Measurements from ENCODE around the gene EXT2. TPM values are rescaled to one million over a fixed set of nuclear protein-coding genes. Genes with fewer than 3 reads are reported as not detected.

Gene EXT2
- total RNA-seq, 1 donor = 174 TPM

GRCh38 chr11:44247508-44247907 lies 152.0 kb downstream of the EXT2 start:
- no peak overlapping the region for H3K4me2 ChIP-seq (ENCODE audit: insufficient read depth, low read length)
- no peak overlapping the region for H3K4me3 ChIP-seq (ENCODE audit: insufficient read depth, low read length)
- H3K79me2 ChIP-seq (ENCODE audit: insufficient read depth, low read length) = no peaks in the 10 kb centered on the region
- H3K4me1 ChIP-seq (ENCODE audit: insufficient read depth, low read length) = peaks cover 50% of the 10 kb centered on the region
- no peak for DNase-seq (ENCODE audit: insufficient read length, low spot score, missing footprints)
- TF ChIP-seq CTCF (IDR thresholded peaks at IDR 0.05; ENCODE audit: extremely low read depth, low read depth, low read length) = no peak
- no peaks in the 10 kb centered on the region for H3K9me3 ChIP-seq (ENCODE audit: low read depth, low read length)
- H3K36me3 ChIP-seq (ENCODE audit: insufficient read depth, low read length) = no peaks in the 10 kb centered on the region
- H3K27ac ChIP-seq (ENCODE audit: low read depth, low read length) = no peak overlapping the region
- no peaks in the 10 kb centered on the region for H3K27me3 ChIP-seq (ENCODE audit: insufficient read depth, low read length)
- no peaks in the 10 kb centered on the region for H4K20me1 ChIP-seq (ENCODE audit: insufficient read depth, low read length)
- no peak overlapping the region for H2AFZ ChIP-seq (ENCODE audit: low read length)

GRCh38 chr11:44248109-44248508 lies 152.6 kb downstream of the EXT2 start:
- Histone ChIP-seq H4K20me1 (ENCODE audit: insufficient read depth, low read length) (no peaks in the 10 kb centered on the region), H3K79me2 (ENCODE audit: insufficient read depth, low read length) (no peaks in the 10 kb centered on the region), H3K4me2 (ENCODE audit: insufficient read depth, low read length) (no peak overlapping the region), H3K4me1 (ENCODE audit: insufficient read depth, low read length) (peaks cover 44% of the 10 kb centered on the region), H2AFZ (ENCODE audit: low read length) (no peak overlapping the region), H3K4me3 (ENCODE audit: insufficient read depth, low read length) (no peak overlapping the region), H3K36me3 (ENCODE audit: insufficient read depth, low read length) (no peaks in the 10 kb centered on the region), H3K27ac (ENCODE audit: low read depth, low read length) (no peak overlapping the region), H3K9me3 (ENCODE audit: low read depth, low read length) (no peaks in the 10 kb centered on the region), H3K27me3 (ENCODE audit: insufficient read depth, low read length) (no peaks in the 10 kb centered on the region)
- no peak for TF ChIP-seq CTCF (IDR thresholded peaks at IDR 0.05; ENCODE audit: extremely low read depth, low read depth, low read length)
- DNase-seq (ENCODE audit: insufficient read length, low spot score, missing footprints) = no peak

GRCh38 chr11:44250421-44250820 lies 154.9 kb downstream of the EXT2 start:
- no peak overlapping the region for H3K4me3 ChIP-seq (ENCODE audit: insufficient read depth, low read length)
- H3K27ac ChIP-seq (ENCODE audit: low read depth, low read length) = no peak overlapping the region
- no peaks in the 10 kb centered on the region for H3K36me3 ChIP-seq (ENCODE audit: insufficient read depth, low read length)
- peaks cover 21% of the 10 kb centered on the region for H3K4me1 ChIP-seq (ENCODE audit: insufficient read depth, low read length)
- no peak for TF ChIP-seq CTCF (IDR thresholded peaks at IDR 0.05; ENCODE audit: extremely low read depth, low read depth, low read length)
- H3K27me3 ChIP-seq (ENCODE audit: insufficient read depth, low read length) = no peaks in the 10 kb centered on the region
- H3K9me3 ChIP-seq (ENCODE audit: low read depth, low read length) = no peaks in the 10 kb centered on the region
- no peaks in the 10 kb centered on the region for H4K20me1 ChIP-seq (ENCODE audit: insufficient read depth, low read length)
- H2AFZ ChIP-seq (ENCODE audit: low read length) = no peak overlapping the region
- no peaks in the 10 kb centered on the region for H3K79me2 ChIP-seq (ENCODE audit: insufficient read depth, low read length)
- no peak for DNase-seq (ENCODE audit: insufficient read length, low spot score, missing footprints)
- H3K4me2 ChIP-seq (ENCODE audit: insufficient read depth, low read length) = no peak overlapping the region

- Histone ChIP-seq H4K20me1 (ENCODE audit: insufficient read depth, low read length) (no peaks in the 10 kb centered on the region), H3K4me2 (ENCODE audit: insufficient read depth, low read length) (no peak overlapping the region), H2AFZ (ENCODE audit: low read length) (no peak overlapping the region), H3K27me3 (ENCODE audit: insufficient read depth, low read length) (no peaks in the 10 kb centered on the region), H3K4me3 (ENCODE audit: insufficient read depth, low read length) (no peak overlapping the region), H3K36me3 (ENCODE audit: insufficient read depth, low read length) (no peaks in the 10 kb centered on the region), H3K79me2 (ENCODE audit: insufficient read depth, low read length) (no peaks in the 10 kb centered on the region), H3K4me1 (ENCODE audit: insufficient read depth, low read length) (peaks cover 3% of the 10 kb centered on the region), H3K9me3 (ENCODE audit: low read depth, low read length) (no peaks in the 10 kb centered on the region), H3K27ac (ENCODE audit: low read depth, low read length) (no peak overlapping the region)
- TF ChIP-seq CTCF (IDR thresholded peaks at IDR 0.05; ENCODE audit: extremely low read depth, low read depth, low read length) = no peak
- DNase-seq (ENCODE audit: insufficient read length, low spot score, missing footprints) = no peak
These were observed 157.6 kb downstream of the EXT2 start for GRCh38 chr11:44252999-44253602.
